GM21390 (cell line): ENCODE measurements around the gene UBR3.
"Not testable (repeated sequence)": the region's sequence is repeated elsewhere in the genome, so short reads cannot be mapped to it uniquely, and the experiment has no call there.

ENCODE experiments used
- ATAC-seq: cut with Tn5 transposase; IDR thresholded peaks from one replicate; pipeline ENCODE4 v1.9.1; 2021; ENCODE audit not compliant: unreplicated experiment

Gene UBR3

GRCh38 chr2:169945515-169945914 lies 118.3 kb downstream of the UBR3 start:
- no peak for ATAC-seq

GRCh38 chr2:169946092-169946491 lies 118.8 kb downstream of the UBR3 start:
- ATAC-seq = no peak

DNA sequence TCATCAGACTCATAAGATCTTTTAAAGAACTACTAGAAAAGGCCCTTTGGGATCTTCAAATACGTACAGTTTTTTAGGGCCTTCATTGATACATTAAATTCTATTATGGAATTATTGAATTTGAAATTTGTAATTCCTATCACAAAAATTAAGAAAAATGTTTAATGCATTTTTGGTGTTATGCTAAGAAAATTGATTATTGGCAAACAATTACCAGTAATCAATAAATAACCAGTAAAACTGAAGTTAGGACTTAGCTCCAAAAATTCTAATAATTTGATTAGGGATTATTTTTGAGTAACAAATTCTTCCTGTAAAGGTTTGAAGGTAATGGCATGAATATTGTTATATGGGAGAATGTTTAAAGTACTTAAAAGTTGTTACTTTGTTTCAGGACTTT lies 119.3 kb downstream of the UBR3 start:
- ATAC-seq = no peak

DNA sequence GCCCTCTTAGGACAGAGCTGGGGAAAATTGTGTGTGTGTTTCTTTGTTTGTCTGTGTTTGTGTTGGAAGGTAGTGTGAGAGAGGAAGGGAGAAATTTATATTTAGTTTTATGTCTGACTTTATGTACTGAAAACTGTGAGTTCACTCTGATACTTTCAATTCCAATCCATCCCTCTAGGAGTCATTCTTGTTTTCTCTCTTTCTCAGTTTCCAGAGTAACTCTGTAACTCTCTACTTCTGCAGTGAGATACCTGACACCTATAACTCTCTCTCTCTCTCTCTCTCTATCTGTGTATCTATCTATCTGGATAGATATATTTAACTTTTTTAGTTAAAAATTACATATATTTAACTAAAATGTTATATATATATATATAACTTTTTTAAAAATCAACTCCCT lies 128.7 kb downstream of the UBR3 start:
- ATAC-seq = no peak

GRCh38 chr2:169957219-169957618 lies 130.0 kb downstream of the UBR3 start:
- not testable (repeated sequence) for ATAC-seq

GRCh38 chr2:169961911-169962310 lies 134.7 kb downstream of the UBR3 start:
- no peak for ATAC-seq

GRCh38 chr2:169963786-169964185 lies 136.5 kb downstream of the UBR3 start:
- ATAC-seq = no peak

DNA sequence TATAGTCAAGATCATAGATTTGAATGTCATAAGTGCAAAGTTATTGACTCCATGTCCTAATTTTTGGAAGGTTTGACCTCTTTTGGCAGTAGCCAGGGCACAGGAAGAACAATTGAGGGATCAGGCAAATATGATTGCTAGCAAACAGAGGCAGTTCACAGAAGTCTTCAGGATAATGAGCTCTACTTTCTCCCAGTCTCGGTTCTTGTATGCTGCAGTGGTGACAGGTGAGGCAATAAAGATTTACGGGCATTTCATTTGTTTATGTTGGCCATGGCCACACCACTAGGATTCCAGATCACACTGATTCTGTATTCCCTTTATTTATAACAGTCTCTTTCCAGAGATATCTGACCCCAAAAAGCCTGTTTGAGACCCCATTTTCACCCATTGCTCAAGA lies 137.5 kb downstream of the UBR3 start:
- ATAC-seq = no peak

DNA sequence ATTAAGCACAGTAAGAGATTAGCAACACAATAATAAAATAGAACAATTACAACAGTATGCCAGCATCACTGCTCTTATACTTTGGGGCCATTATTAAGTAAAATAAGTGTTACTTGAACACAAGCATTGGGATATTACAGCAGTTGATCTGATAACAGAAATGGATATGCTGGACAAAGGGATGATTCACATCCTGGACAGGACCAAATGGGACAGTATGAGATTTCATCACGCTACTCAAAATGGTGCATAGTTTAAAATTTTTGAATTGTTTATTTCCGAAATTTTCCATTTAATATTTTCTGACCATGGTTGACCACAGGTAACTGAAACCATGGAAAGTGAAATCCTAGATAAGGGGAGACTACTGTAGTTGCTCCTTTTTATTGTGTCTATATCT lies 138.2 kb downstream of the UBR3 start:
- ATAC-seq = no peak

DNA sequence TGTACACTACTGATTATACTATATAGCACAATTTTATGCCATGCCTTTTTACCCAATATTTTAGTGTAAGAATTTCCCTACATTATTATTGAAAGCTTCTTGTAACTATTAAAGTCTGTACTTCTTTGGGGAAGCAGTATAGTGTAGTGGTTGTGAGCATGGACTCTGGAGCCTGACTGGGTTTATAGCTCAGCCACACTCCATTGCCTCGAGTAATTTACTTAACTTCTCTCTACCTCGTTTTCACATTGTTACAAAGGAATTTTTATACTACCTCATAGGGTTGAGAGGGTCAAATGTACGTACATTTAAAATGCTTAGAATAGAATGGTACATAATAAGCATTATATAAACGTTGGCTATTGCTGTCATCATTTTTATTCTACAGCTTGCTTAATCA lies 139.2 kb downstream of the UBR3 start:
- ATAC-seq = no peak

DNA sequence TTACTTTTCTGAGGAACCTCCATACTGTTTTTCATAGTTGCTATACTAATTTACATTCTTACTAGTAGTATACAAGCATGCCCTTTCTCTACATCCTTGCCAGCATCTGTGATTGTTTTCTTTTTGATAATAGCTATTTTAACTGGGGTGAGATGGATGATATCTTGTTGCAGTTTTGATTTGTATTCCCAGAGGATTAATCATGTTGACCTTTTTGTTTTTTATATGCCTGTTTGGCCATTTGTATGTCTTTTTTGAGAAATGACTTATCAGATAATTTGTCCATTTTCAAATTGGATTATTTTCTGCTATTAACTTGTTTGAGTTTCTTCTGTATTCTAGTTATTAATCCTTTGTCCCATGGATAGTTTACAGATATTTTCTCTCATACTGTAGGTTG lies 141.5 kb downstream of the UBR3 start:
- ATAC-seq = no peak

DNA sequence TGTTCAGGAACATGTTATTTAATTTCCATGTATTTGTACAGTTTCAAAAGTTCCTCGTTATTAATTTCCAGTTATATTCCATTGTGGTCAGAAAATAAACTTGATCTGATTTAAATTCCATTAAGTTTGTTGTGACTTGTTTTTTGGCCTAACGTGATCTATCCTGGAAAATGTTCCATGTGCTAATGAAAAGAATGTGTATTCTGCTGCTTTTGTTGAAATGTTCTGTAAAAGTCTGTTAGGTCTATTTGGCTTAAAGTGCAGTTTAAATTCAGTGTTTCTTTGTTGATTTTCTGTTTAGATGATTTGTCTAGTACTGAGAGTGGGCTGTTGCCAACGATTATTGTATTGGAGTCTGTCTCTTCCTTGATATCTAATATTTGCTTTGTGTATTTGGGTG lies 148.0 kb downstream of the UBR3 start:
- ATAC-seq = no peak

GRCh38 chr2:169976335-169976851 lies 149.1 kb downstream of the UBR3 start:
- no peak for ATAC-seq

GRCh38 chr2:169977530-169977929 lies 150.3 kb downstream of the UBR3 start:
- no peak for ATAC-seq

- no peak for ATAC-seq
Measured at GRCh38 chr2:169978402-169979017, 151.3 kb downstream of the UBR3 start.

GRCh38 chr2:169979025-169979424 lies 151.8 kb downstream of the UBR3 start:
- no peak for ATAC-seq

- ATAC-seq = no peak
Measured at GRCh38 chr2:169980001-169980400, 152.7 kb downstream of the UBR3 start.

GRCh38 chr2:169980643-169981042 lies 153.4 kb downstream of the UBR3 start:
- no peak for ATAC-seq

DNA sequence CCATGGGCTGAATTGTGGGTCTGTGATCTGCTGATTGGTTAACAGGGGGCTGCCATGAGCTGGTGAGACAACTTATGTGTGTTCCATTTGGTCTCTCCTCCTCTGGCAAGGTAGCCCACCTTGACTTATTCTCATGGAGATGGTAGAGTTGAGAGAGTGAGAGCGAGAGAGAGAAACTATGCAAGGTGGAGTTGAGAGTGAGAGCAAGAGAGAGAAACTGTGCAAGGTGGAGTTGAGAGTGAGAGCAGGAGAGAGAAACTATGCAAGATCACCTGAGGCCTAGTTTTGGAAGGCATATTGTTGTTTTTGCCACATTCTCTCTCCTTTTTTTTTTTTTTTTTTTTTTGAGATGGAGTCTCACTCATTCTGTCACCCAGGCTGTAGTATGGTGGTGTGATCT lies 155.7 kb downstream of the UBR3 start:
- no peak for ATAC-seq

DNA sequence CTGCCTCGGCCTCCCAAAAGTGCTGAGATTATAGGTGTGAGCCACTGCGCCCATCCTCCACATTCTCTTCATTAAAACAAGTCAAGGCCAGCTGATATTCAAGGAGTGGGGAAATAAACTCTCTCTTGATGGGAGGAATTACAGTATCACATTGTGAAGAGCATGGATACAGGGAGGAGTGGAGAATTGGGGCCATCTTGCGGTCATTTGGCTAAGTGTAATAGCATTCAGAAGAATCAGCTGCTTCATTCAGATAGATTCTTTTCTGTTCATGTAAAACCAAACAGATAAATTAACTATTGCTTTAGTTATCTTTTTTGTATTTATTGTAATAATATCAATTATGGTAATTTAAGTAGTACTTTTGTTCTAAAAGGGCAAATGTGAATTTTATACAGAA lies 156.3 kb downstream of the UBR3 start:
- no peak for ATAC-seq

- no peak for ATAC-seq
Measured at GRCh38 chr2:169984145-169984544, 156.9 kb downstream of the UBR3 start.

GRCh38 chr2:169994752-169995151 lies 167.5 kb downstream of the UBR3 start:
- ATAC-seq = no peak

- no peak for ATAC-seq
Measured at GRCh38 chr2:169997140-169997887, 170.1 kb downstream of the UBR3 start.
